GM23338 (cell line): ENCODE measurements around the gene MST1. TPM values are rescaled to one million over a fixed set of nuclear protein-coding genes. Genes with fewer than 3 reads are reported as not detected.
A peak's percentile ranks its signal among the peaks of the same experiment; 100 is the strongest.

ENCODE experiments used
- ATAC-seq: fragments of 200-7000 bp; cut with Tn5 transposase; 3 replicates; pipeline ENCODE4 v1.9.1; 2020
- DNase-seq: peaks from one replicate; pipeline ENCODE4 v3.0.0-alpha.2; 2015; ENCODE audit warnings: low spot score
- H2AFZ ChIP-seq: fragments of 200-600 bp; sonication (generic); 2 replicates; pipeline ENCODE4 v1.8.0; 2016; ENCODE audit warnings: antibody characterized with exemption, mild to moderate bottlenecking, moderate library complexity
- H3F3A ChIP-seq: fragments of 200-600 bp; sonication (generic); replicated peaks from 2 replicates; pipeline ENCODE4 v1.8.0; 2017; ENCODE audit warnings: antibody characterized with exemption, mixed run types, low read depth
- H3K27ac ChIP-seq: fragments of 200-600 bp; sonication (generic); 2 replicates; pipeline ENCODE4 v1.6.1; 2016; ENCODE audit warnings: low read depth
- H3K27me3 ChIP-seq: fragments of 200-600 bp; sonication (generic); 2 replicates; pipeline ENCODE4 v1.8.0; 2016; ENCODE audit warnings: mild to moderate bottlenecking, mixed run types, moderate library complexity; ENCODE audit not compliant: insufficient read depth
- H3K36me3 ChIP-seq: fragments of 200-600 bp; sonication (generic); 2 replicates; pipeline ENCODE4 v1.8.0; 2016; ENCODE audit warnings: mild to moderate bottlenecking; ENCODE audit not compliant: insufficient read depth
- H3K4me1 ChIP-seq: fragments of 200-600 bp; sonication (generic); 2 replicates; pipeline ENCODE4 v1.8.0; 2016; ENCODE audit warnings: mild to moderate bottlenecking, moderate library complexity; ENCODE audit not compliant: insufficient read depth
- H3K4me2 ChIP-seq: fragments of 200-600 bp; sonication (generic); 2 replicates; pipeline ENCODE4 v1.7.1; 2017; ENCODE audit warnings: mixed run types
- H3K4me3 ChIP-seq: fragments of 200-600 bp; sonication (generic); 2 replicates; pipeline ENCODE4 v1.6.1; 2016; ENCODE audit warnings: mixed run types
- H3K79me2 ChIP-seq: fragments of 200-600 bp; sonication (generic); replicated peaks from 2 replicates; pipeline ENCODE4 v1.8.0; 2017; ENCODE audit warnings: mild to moderate bottlenecking; ENCODE audit not compliant: insufficient read depth
- H3K9me2 ChIP-seq: fragments of 200-600 bp; sonication (generic); 2 replicates; pipeline ENCODE4 v1.8.0; 2017; ENCODE audit not compliant: insufficient read depth
- H4K20me1 ChIP-seq: fragments of 200-600 bp; sonication (generic); replicated peaks from 2 replicates; pipeline ENCODE4 v1.8.0; 2017; ENCODE audit warnings: mild to moderate bottlenecking; ENCODE audit not compliant: insufficient read depth
- H3K27ac Mint-ChIP-seq: 2 replicates; pipeline ENCODE4 v1.8.0; 2020; ENCODE audit warnings: inconsistent platforms, mild to moderate bottlenecking, moderate library complexity, mixed read lengths
- H3K27me3 Mint-ChIP-seq: 3 replicates; pipeline ENCODE4 v1.8.0; 2022; ENCODE audit warnings: low read depth, mild to moderate bottlenecking, moderate library complexity, mixed read lengths, inconsistent platforms; ENCODE audit not compliant: insufficient read depth, poor library complexity
- H3K36me3 Mint-ChIP-seq: 3 replicates; pipeline ENCODE4 v1.8.0; 2021; ENCODE audit warnings: low read depth, mild to moderate bottlenecking, inconsistent platforms, moderate library complexity, mixed read lengths
- H3K4me1 Mint-ChIP-seq: 3 replicates; pipeline ENCODE4 v1.8.0; 2020; ENCODE audit warnings: mild to moderate bottlenecking, inconsistent platforms, mixed read lengths
- H3K4me3 Mint-ChIP-seq: 3 replicates; pipeline ENCODE4 v1.8.0; 2021; ENCODE audit warnings: moderate library complexity, mild to moderate bottlenecking, inconsistent platforms, mixed read lengths
- H3K9me3 Mint-ChIP-seq: 3 replicates; pipeline ENCODE4 v1.8.0; 2020; ENCODE audit warnings: moderate library complexity, mild to moderate bottlenecking, inconsistent platforms, mixed read lengths
- CREB1 ChIP-seq: fragments of 250-450 bp; sonication (Bioruptor Pico); IDR thresholded peaks from 2 replicates; pipeline ENCODE4 v1.5.0; 2020; ENCODE audit warnings: low read depth, mild to moderate bottlenecking, moderate library complexity
- EZH2 ChIP-seq: fragments of 200-600 bp; sonication (generic); IDR thresholded peaks from one replicate; pipeline ENCODE4 v1.8.0; 2017; ENCODE audit warnings: antibody characterized with exemption, mild to moderate bottlenecking, low read depth; ENCODE audit not compliant: unreplicated experiment
- NANOG ChIP-seq: IDR thresholded peaks from 2 replicates; pipeline ENCODE4 v1.6.1; 2016; ENCODE audit warnings: antibody characterized with exemption, borderline replicate concordance
- POLR2AphosphoS5 ChIP-seq: IDR thresholded peaks from 2 replicates; pipeline ENCODE4 v1.6.1; 2016; ENCODE audit warnings: antibody characterized with exemption, low read depth
- STAT1 ChIP-seq: IDR thresholded peaks from one replicate; pipeline ENCODE4 v1.6.1; 2016; ENCODE audit warnings: antibody characterized with exemption; ENCODE audit not compliant: unreplicated experiment
- ZNF114 ChIP-seq: fragments of 250-450 bp; sonication (Bioruptor Pico); IDR thresholded peaks from 2 replicates; pipeline ENCODE4 v1.5.0; 2020; ENCODE audit warnings: mild to moderate bottlenecking, moderate library complexity
- long read RNA-seq: library from polyadenylated mRNA; unstranded; transcript quantifications from one replicate; pipeline ENCODE4 v2.0.0, GENCODE V29; 2020; ENCODE audit not compliant: unreplicated experiment
- polyA plus RNA-seq: library from polyadenylated mRNA; unstranded; fragments of >200 nt; fragmentation: Nextera tagmentation; extraction: Ambion mirVana; gene quantifications from 2 replicates; pipeline ENCODE4 v1.2.1, GENCODE V29; 2016
- total RNA-seq: library from RNA; depleted of rRNA; stranded (reverse); fragments of >200 nt; shearing (Covaris generic); gene quantifications from 2 replicates; pipeline ENCODE4 v1.2.3, GENCODE V29; 2014; rRNA removed
- TF ChIP-seq, protein P1 (sequence below): IDR thresholded peaks from 2 replicates; pipeline ENCODE4 v1.6.1; 2016; ENCODE audit warnings: antibody characterized with exemption
- TF ChIP-seq, protein P2 (sequence below), 2 experiments: fragments of 200-600 bp in 1 of 2; sonication (generic) in 1 of 2; conservative IDR thresholded peaks; 2 replicates each; pipeline versions ENCODE4 v1.5.1 to v1.6.1; 2016 to 2017; ENCODE audit warnings: antibody characterized with exemption in 2 of 2, low read depth in 2 of 2, mild to moderate bottlenecking in 2 of 2, moderate library complexity in 1 of 2
- TF ChIP-seq, protein P3 (sequence below): fragments of 250-450 bp; sonication (Bioruptor Pico); IDR thresholded peaks from 2 replicates; pipeline ENCODE4 v1.5.0; 2020; ENCODE audit warnings: mild to moderate bottlenecking, moderate library complexity

Gene MST1
- 8.7 and 11.1 TPM in 2 replicates for total RNA-seq
- polyA plus RNA-seq, result 5.0 and 5.9 TPM in 2 replicates
- long read RNA-seq, result 0 reads

GRCh38 chr3:49689046-49689907 is at the start of gene MST1, which contains the start of gene RNF123:
TSS of gene MST1 (minus strand) at chr3:49689474. CDS start at chr3:49688691, 783 bp downstream.
TSS of gene RNF123 (plus strand) at chr3:49689557. CDS start at chr3:49691166, 1,609 bp downstream.
- Histone ChIP-seq H3K4me1 (no peaks in the 10 kb centered on the region; the same call in 1 of the 2 replicates), H3K36me3 (no peaks in the 10 kb centered on the region), H3K27ac (no peak within 1 kb of the TSS), H2AFZ (peak within 1 kb of the TSS; percentile 90; the same call in 1 of the 2 replicates), H3K9me2 (no peaks in the 10 kb centered on the region), H3K27me3 (no peaks in the 10 kb centered on the region), H3K79me2 (peaks cover 7% of the 10 kb centered on the region; the same call in 1 of the 2 replicates), H3K4me3 (peak within 1 kb of the TSS; percentile 97), H3F3A (no peaks in the 10 kb centered on the region), H3K4me2 (peak within 1 kb of the TSS; percentile 92), H4K20me1 (no peaks in the 10 kb centered on the region)
- Mint-ChIP-seq H3K9me3 (peaks cover 3% of the 10 kb centered on the region; the same call in 1 of the 3 replicates), H3K27me3 (peaks cover 16% of the 10 kb centered on the region), H3K4me1 (peaks cover 18% of the 10 kb centered on the region), H3K27ac (peak within 1 kb of the TSS; percentile 82), H3K36me3 (peaks cover 4% of the 10 kb centered on the region; the same call in 2 of the 3 replicates), H3K4me3 (peak within 1 kb of the TSS; percentile 91)
- TF ChIP-seq NANOG (no peak), ZNF114 (CRISPR knock-in tag) (no peak), POLR2AphosphoS5 (peak; percentile 89), STAT1 (no peak), EZH2 (no peak), CREB1 (peak; percentile 77)
- TF ChIP-seq, protein P1, sequence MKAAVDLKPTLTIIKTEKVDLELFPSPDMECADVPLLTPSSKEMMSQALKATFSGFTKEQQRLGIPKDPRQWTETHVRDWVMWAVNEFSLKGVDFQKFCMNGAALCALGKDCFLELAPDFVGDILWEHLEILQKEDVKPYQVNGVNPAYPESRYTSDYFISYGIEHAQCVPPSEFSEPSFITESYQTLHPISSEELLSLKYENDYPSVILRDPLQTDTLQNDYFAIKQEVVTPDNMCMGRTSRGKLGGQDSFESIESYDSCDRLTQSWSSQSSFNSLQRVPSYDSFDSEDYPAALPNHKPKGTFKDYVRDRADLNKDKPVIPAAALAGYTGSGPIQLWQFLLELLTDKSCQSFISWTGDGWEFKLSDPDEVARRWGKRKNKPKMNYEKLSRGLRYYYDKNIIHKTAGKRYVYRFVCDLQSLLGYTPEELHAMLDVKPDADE, result peak; percentile 71
- TF ChIP-seq, protein P2, sequence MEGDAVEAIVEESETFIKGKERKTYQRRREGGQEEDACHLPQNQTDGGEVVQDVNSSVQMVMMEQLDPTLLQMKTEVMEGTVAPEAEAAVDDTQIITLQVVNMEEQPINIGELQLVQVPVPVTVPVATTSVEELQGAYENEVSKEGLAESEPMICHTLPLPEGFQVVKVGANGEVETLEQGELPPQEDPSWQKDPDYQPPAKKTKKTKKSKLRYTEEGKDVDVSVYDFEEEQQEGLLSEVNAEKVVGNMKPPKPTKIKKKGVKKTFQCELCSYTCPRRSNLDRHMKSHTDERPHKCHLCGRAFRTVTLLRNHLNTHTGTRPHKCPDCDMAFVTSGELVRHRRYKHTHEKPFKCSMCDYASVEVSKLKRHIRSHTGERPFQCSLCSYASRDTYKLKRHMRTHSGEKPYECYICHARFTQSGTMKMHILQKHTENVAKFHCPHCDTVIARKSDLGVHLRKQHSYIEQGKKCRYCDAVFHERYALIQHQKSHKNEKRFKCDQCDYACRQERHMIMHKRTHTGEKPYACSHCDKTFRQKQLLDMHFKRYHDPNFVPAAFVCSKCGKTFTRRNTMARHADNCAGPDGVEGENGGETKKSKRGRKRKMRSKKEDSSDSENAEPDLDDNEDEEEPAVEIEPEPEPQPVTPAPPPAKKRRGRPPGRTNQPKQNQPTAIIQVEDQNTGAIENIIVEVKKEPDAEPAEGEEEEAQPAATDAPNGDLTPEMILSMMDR (conservative IDR thresholded peaks at IDR 0.05; ENCODE audit: low read depth in 2 of 2), result peak in 1 of 2 experiments; percentile 42; a peak in 2 of 4 replicates
- DNase-seq, result peak; percentile 97
- peak; percentile 52 for ATAC-seq

- Histone ChIP-seq H3K4me2 (no peak overlapping the region), H3K4me1 (no peaks in the 10 kb centered on the region), H3K27ac (no peak overlapping the region), H2AFZ (no peak overlapping the region), H3K36me3 (no peaks in the 10 kb centered on the region; the same call in none of the 2 replicates), H3K4me3 (no peak overlapping the region), H3F3A (no peaks in the 10 kb centered on the region), H3K79me2 (0 out of 2 replicates have a peak, but pooled peaks cover 3% of the 10 kb centered on the region), H3K9me2 (no peaks in the 10 kb centered on the region), H3K27me3 (no peaks in the 10 kb centered on the region), H4K20me1 (peaks cover 10% of the 10 kb centered on the region)
- ATAC-seq (no peak), DNase-seq (no peak)
- H3K9me3 Mint-ChIP-seq, result no peaks in the 10 kb centered on the region
- H3K36me3 Mint-ChIP-seq, result peaks cover 41% of the 10 kb centered on the region
- H3K4me3 Mint-ChIP-seq, result no peak overlapping the region
- 0 out of 2 replicates have a peak overlapping the region, but pooled peaks have one; percentile 21 for H3K27ac Mint-ChIP-seq
- H3K27me3 Mint-ChIP-seq, result peaks cover 4% of the 10 kb centered on the region
- no peaks in the 10 kb centered on the region for H3K4me1 Mint-ChIP-seq
- no peak for TF ChIP-seq STAT1
- TF ChIP-seq, protein P3, sequence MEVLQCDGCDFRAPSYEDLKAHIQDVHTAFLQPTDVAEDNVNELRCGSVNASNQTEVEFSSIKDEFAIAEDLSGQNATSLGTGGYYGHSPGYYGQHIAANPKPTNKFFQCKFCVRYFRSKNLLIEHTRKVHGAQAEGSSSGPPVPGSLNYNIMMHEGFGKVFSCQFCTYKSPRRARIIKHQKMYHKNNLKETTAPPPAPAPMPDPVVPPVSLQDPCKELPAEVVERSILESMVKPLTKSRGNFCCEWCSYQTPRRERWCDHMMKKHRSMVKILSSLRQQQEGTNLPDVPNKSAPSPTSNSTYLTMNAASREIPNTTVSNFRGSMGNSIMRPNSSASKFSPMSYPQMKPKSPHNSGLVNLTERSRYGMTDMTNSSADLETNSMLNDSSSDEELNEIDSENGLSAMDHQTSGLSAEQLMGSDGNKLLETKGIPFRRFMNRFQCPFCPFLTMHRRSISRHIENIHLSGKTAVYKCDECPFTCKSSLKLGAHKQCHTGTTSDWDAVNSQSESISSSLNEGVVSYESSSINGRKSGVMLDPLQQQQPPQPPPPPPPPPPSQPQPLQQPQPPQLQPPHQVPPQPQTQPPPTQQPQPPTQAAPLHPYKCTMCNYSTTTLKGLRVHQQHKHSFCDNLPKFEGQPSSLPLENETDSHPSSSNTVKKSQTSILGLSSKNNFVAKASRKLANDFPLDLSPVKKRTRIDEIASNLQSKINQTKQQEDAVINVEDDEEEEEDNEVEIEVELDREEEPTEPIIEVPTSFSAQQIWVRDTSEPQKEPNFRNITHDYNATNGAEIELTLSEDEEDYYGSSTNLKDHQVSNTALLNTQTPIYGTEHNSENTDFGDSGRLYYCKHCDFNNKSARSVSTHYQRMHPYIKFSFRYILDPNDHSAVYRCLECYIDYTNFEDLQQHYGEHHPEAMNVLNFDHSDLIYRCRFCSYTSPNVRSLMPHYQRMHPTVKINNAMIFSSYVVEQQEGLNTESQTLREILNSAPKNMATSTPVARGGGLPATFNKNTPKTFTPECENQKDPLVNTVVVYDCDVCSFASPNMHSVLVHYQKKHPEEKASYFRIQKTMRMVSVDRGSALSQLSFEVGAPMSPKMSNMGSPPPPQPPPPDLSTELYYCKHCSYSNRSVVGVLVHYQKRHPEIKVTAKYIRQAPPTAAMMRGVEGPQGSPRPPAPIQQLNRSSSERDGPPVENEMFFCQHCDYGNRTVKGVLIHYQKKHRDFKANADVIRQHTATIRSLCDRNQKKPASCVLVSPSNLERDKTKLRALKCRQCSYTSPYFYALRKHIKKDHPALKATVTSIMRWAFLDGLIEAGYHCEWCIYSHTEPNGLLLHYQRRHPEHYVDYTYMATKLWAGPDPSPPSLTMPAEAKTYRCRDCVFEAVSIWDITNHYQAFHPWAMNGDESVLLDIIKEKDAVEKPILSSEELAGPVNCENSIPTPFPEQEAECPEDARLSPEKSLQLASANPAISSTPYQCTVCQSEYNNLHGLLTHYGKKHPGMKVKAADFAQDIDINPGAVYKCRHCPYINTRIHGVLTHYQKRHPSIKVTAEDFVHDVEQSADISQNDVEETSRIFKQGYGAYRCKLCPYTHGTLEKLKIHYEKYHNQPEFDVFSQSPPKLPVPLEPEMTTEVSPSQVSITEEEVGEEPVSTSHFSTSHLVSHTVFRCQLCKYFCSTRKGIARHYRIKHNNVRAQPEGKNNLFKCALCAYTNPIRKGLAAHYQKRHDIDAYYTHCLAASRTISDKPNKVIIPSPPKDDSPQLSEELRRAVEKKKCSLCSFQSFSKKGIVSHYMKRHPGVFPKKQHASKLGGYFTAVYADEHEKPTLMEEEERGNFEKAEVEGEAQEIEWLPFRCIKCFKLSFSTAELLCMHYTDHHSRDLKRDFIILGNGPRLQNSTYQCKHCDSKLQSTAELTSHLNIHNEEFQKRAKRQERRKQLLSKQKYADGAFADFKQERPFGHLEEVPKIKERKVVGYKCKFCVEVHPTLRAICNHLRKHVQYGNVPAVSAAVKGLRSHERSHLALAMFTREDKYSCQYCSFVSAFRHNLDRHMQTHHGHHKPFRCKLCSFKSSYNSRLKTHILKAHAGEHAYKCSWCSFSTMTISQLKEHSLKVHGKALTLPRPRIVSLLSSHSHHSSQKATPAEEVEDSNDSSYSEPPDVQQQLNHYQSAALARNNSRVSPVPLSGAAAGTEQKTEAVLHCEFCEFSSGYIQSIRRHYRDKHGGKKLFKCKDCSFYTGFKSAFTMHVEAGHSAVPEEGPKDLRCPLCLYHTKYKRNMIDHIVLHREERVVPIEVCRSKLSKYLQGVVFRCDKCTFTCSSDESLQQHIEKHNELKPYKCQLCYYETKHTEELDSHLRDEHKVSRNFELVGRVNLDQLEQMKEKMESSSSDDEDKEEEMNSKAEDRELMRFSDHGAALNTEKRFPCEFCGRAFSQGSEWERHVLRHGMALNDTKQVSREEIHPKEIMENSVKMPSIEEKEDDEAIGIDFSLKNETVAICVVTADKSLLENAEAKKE (CRISPR knock-in tag), result no peak
Measured at GRCh38 chr3:49738067-49738713, 48.9 kb upstream of the MST1 start.
